ENCODE data around the gene CENPU.

CENPU gene

GRCh38 chr4:184681916-184682315, 52.0 kb downstream of the CENPU start:
- no peaks in the 10 kb centered on the region for H3K27me3 ChIP-seq (ENCODE audit: control insufficient read depth, insufficient read depth, low read length)
- H3K4me1 ChIP-seq (ENCODE audit: control insufficient read depth, insufficient read depth, low read length), result no peaks in the 10 kb centered on the region
- H3K27ac ChIP-seq (ENCODE audit: low read depth, low read length), result no peak overlapping the region
- H3K36me3 ChIP-seq (ENCODE audit: control insufficient read depth, insufficient read depth, low read length), result peaks cover 8% of the 10 kb centered on the region
- peaks cover 7% of the 10 kb centered on the region for H3K9me3 ChIP-seq (ENCODE audit: control insufficient read depth, insufficient read depth, low read depth, low read length)
- H3K4me3 ChIP-seq (ENCODE audit: low read depth, low read length), result no peak overlapping the region
- H3K9ac ChIP-seq (ENCODE audit: low read length), result no peak overlapping the region

- H3K9ac ChIP-seq (ENCODE audit: low read length), result no peak overlapping the region
- H3K27me3 ChIP-seq (ENCODE audit: control insufficient read depth, insufficient read depth, low read length), result no peaks in the 10 kb centered on the region
- no peaks in the 10 kb centered on the region for H3K4me1 ChIP-seq (ENCODE audit: control insufficient read depth, insufficient read depth, low read length)
- peaks cover 6% of the 10 kb centered on the region; the same call in 1 of the 2 replicates for H3K36me3 ChIP-seq (ENCODE audit: control insufficient read depth, insufficient read depth, low read length)
- H3K27ac ChIP-seq (ENCODE audit: low read depth, low read length), result no peak overlapping the region
- no peak overlapping the region for H3K4me3 ChIP-seq (ENCODE audit: low read depth, low read length)
- H3K9me3 ChIP-seq (ENCODE audit: control insufficient read depth, insufficient read depth, low read depth, low read length), result peaks cover 7% of the 10 kb centered on the region
Measured at GRCh38 chr4:184680698-184681097, 53.2 kb downstream of the CENPU start.

GRCh38 chr4:184675821-184676492, 57.9 kb downstream of the CENPU start:
- H3K9ac ChIP-seq (ENCODE audit: low read length), result no peak overlapping the region

GRCh38 chr4:184675018-184675417, 58.9 kb downstream of the CENPU start:
- Histone ChIP-seq H3K9me3 (ENCODE audit: control insufficient read depth, insufficient read depth, low read depth, low read length) (peaks cover 7% of the 10 kb centered on the region), H3K4me3 (ENCODE audit: low read depth, low read length) (no peak overlapping the region), H3K36me3 (ENCODE audit: control insufficient read depth, insufficient read depth, low read length) (peaks cover 22% of the 10 kb centered on the region), H3K27ac (ENCODE audit: low read depth, low read length) (no peak overlapping the region), H3K4me1 (ENCODE audit: control insufficient read depth, insufficient read depth, low read length) (no peaks in the 10 kb centered on the region), H3K9ac (ENCODE audit: low read length) (no peak overlapping the region), H3K27me3 (ENCODE audit: control insufficient read depth, insufficient read depth, low read length) (no peaks in the 10 kb centered on the region)

More at GRCh38 chr4:184675821-184676492, 57.9 kb downstream of the CENPU start:
- Histone ChIP-seq H3K4me1 (ENCODE audit: control insufficient read depth, insufficient read depth, low read length) (no peaks in the 10 kb centered on the region), H3K36me3 (ENCODE audit: control insufficient read depth, insufficient read depth, low read length) (peaks cover 21% of the 10 kb centered on the region), H3K4me3 (ENCODE audit: low read depth, low read length) (no peak overlapping the region), H3K27ac (ENCODE audit: low read depth, low read length) (no peak overlapping the region), H3K9me3 (ENCODE audit: control insufficient read depth, insufficient read depth, low read depth, low read length) (peaks cover 7% of the 10 kb centered on the region), H3K27me3 (ENCODE audit: control insufficient read depth, insufficient read depth, low read length) (no peaks in the 10 kb centered on the region)

- H3K27ac ChIP-seq (ENCODE audit: low read depth, low read length), result no peak overlapping the region
- no peaks in the 10 kb centered on the region for H3K4me1 ChIP-seq (ENCODE audit: control insufficient read depth, insufficient read depth, low read length)
- H3K27me3 ChIP-seq (ENCODE audit: control insufficient read depth, insufficient read depth, low read length), result no peaks in the 10 kb centered on the region
- peaks cover 16% of the 10 kb centered on the region for H3K36me3 ChIP-seq (ENCODE audit: control insufficient read depth, insufficient read depth, low read length)
- H3K9ac ChIP-seq (ENCODE audit: low read length), result no peak overlapping the region
- no peak overlapping the region for H3K4me3 ChIP-seq (ENCODE audit: low read depth, low read length)
- no peaks in the 10 kb centered on the region for H3K9me3 ChIP-seq (ENCODE audit: control insufficient read depth, insufficient read depth, low read depth, low read length)
Measured at GRCh38 chr4:184674011-184674410, 59.9 kb downstream of the CENPU start.

- Histone ChIP-seq H3K4me3 (ENCODE audit: low read depth, low read length) (no peak overlapping the region), H3K36me3 (ENCODE audit: control insufficient read depth, insufficient read depth, low read length) (peaks cover 23% of the 10 kb centered on the region), H3K27ac (ENCODE audit: low read depth, low read length) (no peak overlapping the region), H3K9me3 (ENCODE audit: control insufficient read depth, insufficient read depth, low read depth, low read length) (no peaks in the 10 kb centered on the region), H3K9ac (ENCODE audit: low read length) (no peak overlapping the region), H3K4me1 (ENCODE audit: control insufficient read depth, insufficient read depth, low read length) (no peaks in the 10 kb centered on the region; the same call in 1 of the 2 replicates), H3K27me3 (ENCODE audit: control insufficient read depth, insufficient read depth, low read length) (no peaks in the 10 kb centered on the region)
Measured at GRCh38 chr4:184672741-184673140, 61.2 kb downstream of the CENPU start.

GRCh38 chr4:184671101-184671500, 62.8 kb downstream of the CENPU start:
- Histone ChIP-seq H3K36me3 (ENCODE audit: control insufficient read depth, insufficient read depth, low read length) (peaks cover 32% of the 10 kb centered on the region), H3K9me3 (ENCODE audit: control insufficient read depth, insufficient read depth, low read depth, low read length) (no peaks in the 10 kb centered on the region), H3K27me3 (ENCODE audit: control insufficient read depth, insufficient read depth, low read length) (no peaks in the 10 kb centered on the region), H3K4me1 (ENCODE audit: control insufficient read depth, insufficient read depth, low read length) (no peaks in the 10 kb centered on the region; the same call in 1 of the 2 replicates), H3K27ac (ENCODE audit: low read depth, low read length) (no peak overlapping the region), H3K9ac (ENCODE audit: low read length) (no peak overlapping the region), H3K4me3 (ENCODE audit: low read depth, low read length) (no peak overlapping the region)

GRCh38 chr4:184669251-184669650, 64.6 kb downstream of the CENPU start:
- Histone ChIP-seq H3K4me3 (ENCODE audit: low read depth, low read length) (no peak overlapping the region), H3K27me3 (ENCODE audit: control insufficient read depth, insufficient read depth, low read length) (no peaks in the 10 kb centered on the region), H3K4me1 (ENCODE audit: control insufficient read depth, insufficient read depth, low read length) (peaks cover 1% of the 10 kb centered on the region; the same call in 1 of the 2 replicates), H3K36me3 (ENCODE audit: control insufficient read depth, insufficient read depth, low read length) (peaks cover 27% of the 10 kb centered on the region), H3K9ac (ENCODE audit: low read length) (no peak overlapping the region), H3K9me3 (ENCODE audit: control insufficient read depth, insufficient read depth, low read depth, low read length) (no peaks in the 10 kb centered on the region), H3K27ac (ENCODE audit: low read depth, low read length) (no peak overlapping the region)

GRCh38 chr4:184668511-184669114, 65.3 kb downstream of the CENPU start:
- no peaks in the 10 kb centered on the region for H3K9me3 ChIP-seq (ENCODE audit: control insufficient read depth, insufficient read depth, low read depth, low read length)
- H3K27me3 ChIP-seq (ENCODE audit: control insufficient read depth, insufficient read depth, low read length), result no peaks in the 10 kb centered on the region
- H3K27ac ChIP-seq (ENCODE audit: low read depth, low read length), result no peak overlapping the region
- H3K4me3 ChIP-seq (ENCODE audit: low read depth, low read length), result no peak overlapping the region
- H3K9ac ChIP-seq (ENCODE audit: low read length), result no peak overlapping the region
- peaks cover 3% of the 10 kb centered on the region; the same call in 1 of the 2 replicates for H3K4me1 ChIP-seq (ENCODE audit: control insufficient read depth, insufficient read depth, low read length)
- H3K36me3 ChIP-seq (ENCODE audit: control insufficient read depth, insufficient read depth, low read length), result peaks cover 27% of the 10 kb centered on the region

- Histone ChIP-seq H3K4me3 (ENCODE audit: low read depth, low read length) (no peak overlapping the region), H3K9ac (ENCODE audit: low read length) (no peak overlapping the region), H3K27me3 (ENCODE audit: control insufficient read depth, insufficient read depth, low read length) (no peaks in the 10 kb centered on the region), H3K4me1 (ENCODE audit: control insufficient read depth, insufficient read depth, low read length) (peaks cover 3% of the 10 kb centered on the region; the same call in 1 of the 2 replicates), H3K27ac (ENCODE audit: low read depth, low read length) (no peak overlapping the region), H3K36me3 (ENCODE audit: control insufficient read depth, insufficient read depth, low read length) (peaks cover 27% of the 10 kb centered on the region), H3K9me3 (ENCODE audit: control insufficient read depth, insufficient read depth, low read depth, low read length) (no peaks in the 10 kb centered on the region)
Measured at GRCh38 chr4:184668096-184668495, 65.8 kb downstream of the CENPU start.

- Histone ChIP-seq H3K36me3 (ENCODE audit: control insufficient read depth, insufficient read depth, low read length) (peaks cover 19% of the 10 kb centered on the region), H3K4me3 (ENCODE audit: low read depth, low read length) (no peak overlapping the region), H3K27me3 (ENCODE audit: control insufficient read depth, insufficient read depth, low read length) (no peaks in the 10 kb centered on the region), H3K4me1 (ENCODE audit: control insufficient read depth, insufficient read depth, low read length) (peaks cover 3% of the 10 kb centered on the region; the same call in 1 of the 2 replicates), H3K27ac (ENCODE audit: low read depth, low read length) (no peak overlapping the region), H3K9ac (ENCODE audit: low read length) (no peak overlapping the region), H3K9me3 (ENCODE audit: control insufficient read depth, insufficient read depth, low read depth, low read length) (no peaks in the 10 kb centered on the region)
Measured at GRCh38 chr4:184666670-184667069, 67.2 kb downstream of the CENPU start.
